Bronchial epithelial cell (primary cell): ENCODE results near the gene KRT25. TPM values are rescaled to one million over a fixed set of nuclear protein-coding genes. Genes with fewer than 3 reads are reported as not detected.

Experiments used
- DNase-seq: peaks from one replicate; pipeline ENCODE4 v3.0.0-alpha.2; 2010; ENCODE audit warnings: low read depth
- FAIRE-seq: peaks from 2 replicates; lab custom pipeline; 2011; peaks lifted over from hg19 to GRCh38; lab: Jason Lieb, UNC
- H3K27me3 ChIP-seq: 2 replicates; pipeline ENCODE4 v1.5.1; 2011; ENCODE audit warnings: low read length; ENCODE audit not compliant: control insufficient read depth, insufficient read depth
- H3K36me3 ChIP-seq: 2 replicates; pipeline ENCODE4 v1.5.1; 2011; ENCODE audit warnings: low read length; ENCODE audit not compliant: control insufficient read depth, insufficient read depth
- H3K4me3 ChIP-seq: 2 replicates; pipeline ENCODE4 v1.5.1; 2011; ENCODE audit warnings: mild to moderate bottlenecking, low read depth, low read length, control low read depth
- total RNA-seq: library from RNA; depleted of rRNA; stranded (reverse); fragments of >200 nt; gene quantifications from 2 replicates; pipeline ENCODE4 v1.2.1, GENCODE V29; 2014
- TF ChIP-seq, protein P1 (sequence below): IDR thresholded peaks from 2 replicates; pipeline ENCODE4 v1.5.1; 2011; ENCODE audit warnings: mild to moderate bottlenecking, moderate library complexity, low read length, control low read depth, inconsistent platforms; ENCODE audit not compliant: insufficient read depth, severe bottlenecking

KRT25 gene
- total RNA-seq, 1 donor from 2014 or later: not detected

DNA sequence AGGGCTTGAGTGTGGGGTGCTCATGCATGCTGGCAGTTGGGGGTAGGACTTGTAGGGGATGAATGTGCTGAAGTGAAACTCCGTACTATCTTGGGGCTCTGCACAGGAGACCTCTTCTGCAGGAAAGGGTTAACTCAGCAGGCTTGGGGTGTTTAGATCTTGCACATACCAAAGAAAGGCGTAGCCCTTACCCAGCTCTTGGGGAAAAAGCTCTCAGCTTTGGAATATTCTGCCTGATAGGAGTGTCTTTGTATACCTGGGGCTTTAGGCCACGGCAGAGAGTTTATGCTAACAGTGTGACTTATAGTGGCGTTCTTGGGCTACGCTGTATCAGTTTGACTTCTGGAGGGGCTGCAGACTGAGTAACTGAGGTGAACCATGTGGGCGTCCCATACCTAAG is 21.1 kb downstream of the KRT25 start:
- Histone ChIP-seq H3K4me3 (no peak overlapping the region), H3K36me3 (no peaks in the 10 kb centered on the region), H3K27me3 (no peaks in the 10 kb centered on the region)
- DNase-seq (no peak), FAIRE-seq (peak; percentile 43)
- TF ChIP-seq, protein P1, sequence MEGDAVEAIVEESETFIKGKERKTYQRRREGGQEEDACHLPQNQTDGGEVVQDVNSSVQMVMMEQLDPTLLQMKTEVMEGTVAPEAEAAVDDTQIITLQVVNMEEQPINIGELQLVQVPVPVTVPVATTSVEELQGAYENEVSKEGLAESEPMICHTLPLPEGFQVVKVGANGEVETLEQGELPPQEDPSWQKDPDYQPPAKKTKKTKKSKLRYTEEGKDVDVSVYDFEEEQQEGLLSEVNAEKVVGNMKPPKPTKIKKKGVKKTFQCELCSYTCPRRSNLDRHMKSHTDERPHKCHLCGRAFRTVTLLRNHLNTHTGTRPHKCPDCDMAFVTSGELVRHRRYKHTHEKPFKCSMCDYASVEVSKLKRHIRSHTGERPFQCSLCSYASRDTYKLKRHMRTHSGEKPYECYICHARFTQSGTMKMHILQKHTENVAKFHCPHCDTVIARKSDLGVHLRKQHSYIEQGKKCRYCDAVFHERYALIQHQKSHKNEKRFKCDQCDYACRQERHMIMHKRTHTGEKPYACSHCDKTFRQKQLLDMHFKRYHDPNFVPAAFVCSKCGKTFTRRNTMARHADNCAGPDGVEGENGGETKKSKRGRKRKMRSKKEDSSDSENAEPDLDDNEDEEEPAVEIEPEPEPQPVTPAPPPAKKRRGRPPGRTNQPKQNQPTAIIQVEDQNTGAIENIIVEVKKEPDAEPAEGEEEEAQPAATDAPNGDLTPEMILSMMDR: no peak

DNA sequence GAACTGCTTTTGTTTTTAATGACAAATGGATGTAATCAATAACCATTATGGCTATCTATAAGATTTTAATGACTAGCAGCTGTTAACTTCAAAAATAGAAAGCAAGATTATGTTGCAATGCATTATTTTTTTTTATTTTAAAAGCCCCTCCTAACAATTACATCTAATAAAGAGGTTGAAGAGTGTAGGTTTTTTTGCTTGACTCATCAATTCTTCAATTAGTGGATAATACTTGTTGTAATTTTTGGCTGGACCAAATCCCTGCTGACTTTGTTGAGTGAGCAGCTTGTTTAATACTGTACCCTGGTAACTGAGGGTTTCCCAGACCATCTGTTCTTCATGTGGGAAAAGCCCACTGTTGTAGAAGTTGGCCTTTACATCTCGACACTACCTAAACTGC is 24.2 kb downstream of the KRT25 start:
- FAIRE-seq (peak; percentile 18), DNase-seq (no peak)
- TF ChIP-seq, protein P1: no peak
- no peaks in the 10 kb centered on the region for H3K27me3 ChIP-seq
- H3K4me3 ChIP-seq: no peak overlapping the region
- H3K36me3 ChIP-seq: no peaks in the 10 kb centered on the region

DNA sequence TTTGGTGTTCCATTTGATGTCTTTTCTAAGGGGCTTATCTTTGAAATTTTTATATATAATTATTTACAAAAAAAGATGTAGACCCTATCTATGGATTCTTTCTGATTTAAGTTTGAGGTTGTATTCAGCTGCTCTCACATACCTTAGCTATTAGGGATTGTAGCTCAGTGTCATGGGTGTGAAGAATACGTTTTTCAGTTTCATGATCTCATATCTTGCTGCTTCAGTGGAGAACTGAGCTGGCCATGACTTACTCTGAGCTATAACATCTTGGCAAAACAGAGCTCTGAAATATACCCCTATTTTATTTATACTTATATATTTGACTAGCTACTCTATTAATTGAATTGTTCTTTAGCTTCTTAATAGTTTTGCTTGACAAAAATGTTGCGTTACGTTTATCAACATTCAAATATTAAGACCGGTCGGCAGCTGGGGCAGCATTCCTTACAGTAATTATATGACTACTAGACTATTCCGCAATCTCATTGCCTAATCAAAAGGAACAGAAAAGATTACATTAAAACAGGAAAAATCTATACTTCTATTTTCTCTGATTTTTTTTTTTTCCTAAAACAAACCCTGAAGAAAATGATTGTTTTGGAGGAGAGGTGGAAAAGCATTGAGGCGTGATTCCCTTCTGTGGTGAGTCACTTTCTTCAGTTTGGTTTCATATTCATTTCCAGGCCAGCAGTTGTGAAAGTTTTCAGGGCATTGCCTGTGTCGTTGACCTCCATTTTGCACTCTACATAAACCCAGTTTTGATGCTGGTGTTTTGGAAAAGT is 27.5 kb downstream of the KRT25 start:
- Histone ChIP-seq H3K4me3 (no peak overlapping the region), H3K36me3 (no peaks in the 10 kb centered on the region), H3K27me3 (no peaks in the 10 kb centered on the region)
- TF ChIP-seq, protein P1: no peak
- peak; percentile 30 for DNase-seq
- no peak for FAIRE-seq

DNA sequence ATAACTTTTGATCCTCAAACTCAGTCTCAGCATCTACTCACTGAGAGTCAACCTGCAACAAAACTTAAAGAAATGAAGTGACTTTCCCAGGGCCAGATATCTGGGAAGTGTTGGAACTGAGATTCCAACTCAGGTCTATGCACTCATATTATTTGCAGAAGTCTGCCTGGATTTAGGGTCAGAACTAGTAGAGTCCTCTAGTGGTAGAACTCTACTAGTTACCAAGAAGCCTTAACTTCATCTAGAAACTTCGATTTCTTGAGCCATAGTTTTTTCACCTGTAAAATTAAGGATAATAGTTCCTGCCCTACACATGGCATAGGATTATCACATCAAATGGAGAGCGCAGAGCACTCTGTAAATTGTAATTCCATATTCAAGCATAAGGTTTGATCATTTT is 28.2 kb downstream of the KRT25 start:
- Histone ChIP-seq H3K27me3 (no peaks in the 10 kb centered on the region), H3K36me3 (no peaks in the 10 kb centered on the region), H3K4me3 (no peak overlapping the region)
- DNase-seq (peak; percentile 33), FAIRE-seq (no peak)
- TF ChIP-seq, protein P1: peak; percentile 29

DNA sequence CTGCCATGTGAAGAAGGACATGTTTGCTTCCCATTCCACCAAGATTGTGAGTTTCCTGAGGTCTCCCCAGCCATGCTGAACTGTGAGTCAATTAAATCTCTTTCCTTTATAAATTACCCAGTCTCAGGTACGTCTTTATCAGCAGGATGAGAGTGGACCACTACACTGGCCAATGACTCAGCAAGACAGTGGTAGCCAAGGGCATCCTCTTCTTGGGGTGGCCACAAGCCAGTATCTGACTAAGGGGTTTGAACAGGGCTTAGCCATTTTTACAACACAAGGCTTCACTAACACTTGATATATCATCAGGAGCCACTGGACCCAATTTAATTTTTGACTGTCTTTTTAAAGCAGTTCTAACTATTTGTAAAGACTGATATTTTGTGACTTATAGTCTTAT is 30.5 kb downstream of the KRT25 start:
- Histone ChIP-seq H3K4me3 (no peak overlapping the region), H3K36me3 (no peaks in the 10 kb centered on the region), H3K27me3 (peaks cover under 1% of the 10 kb centered on the region)
- TF ChIP-seq, protein P1: no peak
- DNase-seq (no peak), FAIRE-seq (no peak)

DNA sequence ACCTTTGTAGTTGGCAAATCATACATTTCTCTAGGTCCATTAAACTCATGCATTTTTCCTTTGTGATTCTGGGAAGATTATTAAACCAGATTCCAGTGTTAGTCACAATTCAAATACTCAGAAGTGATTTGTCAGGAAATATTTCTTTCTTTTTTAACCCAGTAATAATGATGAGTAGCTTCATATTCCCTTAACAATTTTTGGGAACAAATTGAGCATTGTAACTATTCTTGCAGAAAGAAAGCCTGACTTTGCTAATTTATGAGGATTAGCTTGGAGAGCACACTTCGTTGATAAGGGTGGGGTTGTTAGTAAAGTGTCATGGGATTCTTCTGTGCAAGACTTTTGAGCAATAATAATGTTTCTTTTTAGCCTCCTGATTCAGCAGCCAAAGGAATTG is 32.9 kb downstream of the KRT25 start:
- TF ChIP-seq, protein P1: no peak
- H3K27me3 ChIP-seq: peaks cover 2% of the 10 kb centered on the region
- DNase-seq: peak; percentile 22
- FAIRE-seq: no peak
- H3K4me3 ChIP-seq: no peak overlapping the region
- H3K36me3 ChIP-seq: no peaks in the 10 kb centered on the region
